GM12878 (cell line): ENCODE measurements around the gene SP100. TPM values are rescaled to one million over a fixed set of nuclear protein-coding genes. Genes with fewer than 3 reads are reported as not detected.
A peak's percentile ranks its signal among the peaks of the same experiment; 100 is the strongest.

Experiments
- ATAC-seq: fragments of 200-7000 bp; cut with Tn5 transposase; 3 replicates; pipeline ENCODE4 v1.9.1; 2020; ENCODE audit warnings: mild to moderate bottlenecking, moderate library complexity
- BruUV-seq: library from RNA; stranded (reverse); fragments of 400-500 nt; replicated peaks from 2 replicates; lab custom pipeline; 2021; lab: Mats Ljungman, UMichigan
- CTCF ChIA-PET: fragments of 300-600 bp; sonication (Branson Sonifier 250); formaldehyde crosslinking; extraction: SDS; loops from one replicate; lab custom pipeline; 2021; ENCODE audit warnings: inconsistent platforms; lab: Yijun Ruan, JAX
- POLR2A ChIA-PET: fragments of 350-600 bp; formaldehyde crosslinking; extraction: SDS; loops from one replicate; lab custom pipeline; 2021; ENCODE audit warnings: inconsistent platforms; lab: Charles Lee
- RAD21 ChIA-PET: fragments of 300-600 bp; sonication (Branson Sonifier 250); formaldehyde crosslinking; loops from one replicate; lab custom pipeline; 2023; ENCODE audit warnings: antibody characterized with exemption; ENCODE audit not compliant: unreplicated experiment; lab: Charles Lee
- SMC1A ChIA-PET: fragments of 300-600 bp; sonication (Branson Sonifier 250); formaldehyde crosslinking; loops from one replicate; lab custom pipeline; 2023; ENCODE audit not compliant: unreplicated experiment, uncharacterized antibody; lab: Charles Lee
- DNase-seq: peaks from one replicate; pipeline ENCODE4 v3.0.0-alpha.2; 2011; ENCODE audit warnings: low read depth, low spot score
- FAIRE-seq: peaks from 3 replicates; lab custom pipeline; 2011; peaks lifted over from hg19 to GRCh38; lab: Jason Lieb, UNC
- H2AFZ ChIP-seq: 2 replicates; pipeline ENCODE4 v1.6.0; 2011; ENCODE audit warnings: low read depth, low read length, control low read depth; ENCODE audit not compliant: control insufficient read depth
- H3K27ac ChIP-seq: 2 replicates; pipeline ENCODE4 v1.5.1; 2011; ENCODE audit warnings: control low read depth; ENCODE audit not compliant: control insufficient read depth, insufficient read depth
- H3K27me3 ChIP-seq, 2 experiments: replicated peaks in 1 of 2; 2 replicates each; pipeline versions ENCODE4 v1.6.0 to v1.6.1; 2011; ENCODE audit warnings: low read length in 1 of 2; ENCODE audit not compliant: control insufficient read depth in 2 of 2, insufficient read depth in 2 of 2
- H3K36me3 ChIP-seq, 2 experiments: 2 replicates each; pipeline ENCODE4 v1.5.1; 2011; ENCODE audit warnings: low read length in 1 of 2; ENCODE audit not compliant: control insufficient read depth in 2 of 2, insufficient read depth in 2 of 2
- H3K4me1 ChIP-seq: 2 replicates; pipeline ENCODE4 v1.6.1; 2011; ENCODE audit warnings: mild to moderate bottlenecking, low read length, moderate library complexity, mixed read lengths; ENCODE audit not compliant: control insufficient read depth, insufficient read depth
- H3K4me2 ChIP-seq: 2 replicates; pipeline ENCODE4 v1.6.0; 2011; ENCODE audit warnings: control low read depth; ENCODE audit not compliant: control insufficient read depth, insufficient read depth
- H3K4me3 ChIP-seq: fragments of 200-600 bp; sonication (generic); 2 replicates; pipeline ENCODE4 v1.5.1; 2016
- H3K79me2 ChIP-seq: 2 replicates; pipeline ENCODE4 v1.6.0; 2011; ENCODE audit warnings: low read length; ENCODE audit not compliant: control insufficient read depth, insufficient read depth
- H3K9ac ChIP-seq: 2 replicates; pipeline ENCODE4 v1.8.0; 2011; ENCODE audit warnings: low read length, control low read depth, mixed read lengths; ENCODE audit not compliant: control insufficient read depth, insufficient read depth
- H3K9me3 ChIP-seq: replicated peaks from 3 replicates; pipeline ENCODE4 v1.5.1; 2011; ENCODE audit warnings: mild to moderate bottlenecking, low read length; ENCODE audit not compliant: control insufficient read depth, insufficient read depth
- H4K20me1 ChIP-seq: 2 replicates; pipeline ENCODE4 v1.6.0; 2011; ENCODE audit not compliant: control insufficient read depth, insufficient read depth
- ATF7 ChIP-seq: fragments of 450-650 bp; IDR thresholded peaks from 2 replicates; pipeline ENCODE4 v1.6.1; 2016; ENCODE audit warnings: low read depth, mild to moderate bottlenecking
- CREM ChIP-seq: IDR thresholded peaks from 2 replicates; pipeline ENCODE4 v1.6.1; 2014; ENCODE audit warnings: antibody characterized with exemption, low read depth
- EP300 ChIP-seq, 2 experiments: fragments of 150-350 bp in 1 of 2; IDR thresholded peaks; 2 replicates each; pipeline ENCODE4 v1.6.1; 2011 to 2012; ENCODE audit warnings: low read depth in 2 of 2, low read length in 2 of 2, borderline replicate concordance in 1 of 2, improper control_type of control experiment in 1 of 2, inconsistent platforms in 1 of 2; ENCODE audit not compliant: control insufficient read depth in 1 of 2
- ETV6 ChIP-seq, 2 experiments: fragments of 450-650 bp in 1 of 2; IDR thresholded peaks in 1 of 2; conservative IDR thresholded peaks in 1 of 2; 2 replicates each; pipeline ENCODE4 v1.6.1; 2014; ENCODE audit warnings: antibody characterized with exemption in 1 of 2, borderline replicate concordance in 1 of 2, low read depth in 1 of 2, mild to moderate bottlenecking in 1 of 2, moderate library complexity in 1 of 2
- EZH2 ChIP-seq: IDR thresholded peaks from 2 replicates; pipeline ENCODE4 v1.6.1; 2012; ENCODE audit warnings: low read depth, mild to moderate bottlenecking, control low read depth, inconsistent platforms, low read length, borderline replicate concordance; ENCODE audit not compliant: control insufficient read depth
- GATAD2B ChIP-seq: fragments of 450-650 bp; conservative IDR thresholded peaks from 2 replicates; pipeline ENCODE4 v1.6.1; 2017; ENCODE audit warnings: low read depth, mild to moderate bottlenecking, moderate library complexity
- HCFC1 ChIP-seq: fragments of 150-350 bp; IDR thresholded peaks from 2 replicates; pipeline ENCODE4 v1.6.1; 2014; ENCODE audit warnings: low read length
- IKZF2 ChIP-seq, 2 experiments: fragments of 450-650 bp; IDR thresholded peaks; 2 replicates each; pipeline ENCODE4 v1.6.1; 2017; ENCODE audit warnings: mild to moderate bottlenecking in 2 of 2, moderate library complexity in 2 of 2
- LARP7 ChIP-seq: fragments of 450-650 bp; IDR thresholded peaks from 2 replicates; pipeline ENCODE4 v1.6.1; 2017; ENCODE audit warnings: mild to moderate bottlenecking
- NR2C1 ChIP-seq: fragments of 450-650 bp; IDR thresholded peaks from 2 replicates; pipeline ENCODE4 v1.6.1; 2017; ENCODE audit warnings: antibody characterized with exemption, mild to moderate bottlenecking, moderate library complexity
- POLR2AphosphoS2 ChIP-seq: IDR thresholded peaks from 2 replicates; pipeline ENCODE4 v1.6.1; 2011; ENCODE audit warnings: low read depth, mild to moderate bottlenecking, low read length, improper control_type of control experiment, moderate library complexity
- RUNX3 ChIP-seq: IDR thresholded peaks from 2 replicates; pipeline ENCODE4 v1.6.1; 2012; ENCODE audit warnings: low read length, inconsistent platforms
- SMC3 ChIP-seq: IDR thresholded peaks from 2 replicates; pipeline ENCODE4 v1.6.1; 2011; ENCODE audit warnings: low read length, improper control_type of control experiment, borderline replicate concordance
- TBL1XR1 ChIP-seq: IDR thresholded peaks from 2 replicates; pipeline ENCODE4 v1.6.1; 2012; ENCODE audit warnings: low read depth, low read length, improper control_type of control experiment
- YY1 ChIP-seq: IDR thresholded peaks from 2 replicates; pipeline ENCODE4 v1.6.1; 2011; ENCODE audit warnings: low read depth, mild to moderate bottlenecking, low read length
- ZNF207 ChIP-seq: fragments of 450-650 bp; IDR thresholded peaks from 2 replicates; pipeline ENCODE4 v1.6.1; 2014; ENCODE audit warnings: antibody characterized with exemption, mild to moderate bottlenecking, borderline replicate concordance
- ZNF274 ChIP-seq: IDR thresholded peaks from one replicate; pipeline ENCODE4 v1.8.0; 2011; ENCODE audit not compliant: insufficient read length, insufficient read depth
- WGBS: methylation state at CpG from one replicate; pipeline ENCODE4 v1.1.6; 2016; ENCODE audit warnings: low lambda C conversion rate; ENCODE audit not compliant: insufficient replicate concordance, insufficient coverage; ENCODE audit errors: missing lambda C conversion rate; 5-methylcytosine and 5-hydroxymethylcytosine counted together
- in situ Hi-C: fragments of 300-500 bp; cut with MboI; formaldehyde crosslinking; loops from 9 replicates; pipeline ENCODE4 v1.14.3; 2018; ENCODE audit warnings: mixed read lengths
- intact Hi-C: fragments of 100-400 bp; cut with micrococcal nuclease; formaldehyde crosslinking; loops from one replicate; pipeline ENCODE4 v1.14.2; 2022; ENCODE audit not compliant: unreplicated experiment
- polyA plus RNA-seq, 11 experiments: library from polyadenylated mRNA; depleted of rRNA in 4 of 11; unstranded in 6 of 11; stranded (reverse) in 5 of 11; fragments of >200 nt; fragmentation: Nextera tagmentation in 4 of 11; fragmentation: Illumina TruSeq in 1 of 11; extraction: Ambion mirVana in 4 of 11; extraction: Trizol in 1 of 11; gene quantifications; 1 replicate in 1 of 11; 2 replicates in 10 of 11; pipeline versions ENCODE4 v1.2.1 to v1.2.3, GENCODE V29; 2011 to 2016; ENCODE audit warnings: inconsistent platforms in 2 of 11, missing spikeins in 2 of 11, low read depth in 1 of 11
- total RNA-seq, 4 experiments: library from RNA; depleted of rRNA in 3 of 4; stranded (reverse); fragments of >200 nt in 3 of 4; fragmentation: Illumina TruSeq in 1 of 4; extraction: Trizol in 1 of 4; gene quantifications; 2 replicates each; pipeline versions ENCODE4 v1.2.1 to v1.2.3, GENCODE V29; 2013 to 2021
- TF ChIP-seq, protein P1 (sequence below): fragments of 450-650 bp; IDR thresholded peaks from 2 replicates; pipeline ENCODE4 v1.6.1; 2017; ENCODE audit warnings: mild to moderate bottlenecking
- TF ChIP-seq, protein P2 (sequence below): IDR thresholded peaks from 2 replicates; pipeline ENCODE4 v1.6.1; 2011; ENCODE audit warnings: borderline replicate concordance, low read depth, mild to moderate bottlenecking, moderate library complexity, mixed read lengths, low read length; ENCODE audit not compliant: insufficient read depth; ENCODE audit errors: extremely low read length
- TF ChIP-seq, protein P3 (sequence below): IDR thresholded peaks from 2 replicates; pipeline ENCODE4 v1.6.1; 2012; ENCODE audit warnings: low read depth, low read length, improper control_type of control experiment

SP100 gene
- total and polyA plus RNA-seq, 10 of the 15 experiments (the other 5 are each of a cell fraction or from before 2014, with no cell fraction given), result 109 to 239 (median 180) TPM

DNA sequence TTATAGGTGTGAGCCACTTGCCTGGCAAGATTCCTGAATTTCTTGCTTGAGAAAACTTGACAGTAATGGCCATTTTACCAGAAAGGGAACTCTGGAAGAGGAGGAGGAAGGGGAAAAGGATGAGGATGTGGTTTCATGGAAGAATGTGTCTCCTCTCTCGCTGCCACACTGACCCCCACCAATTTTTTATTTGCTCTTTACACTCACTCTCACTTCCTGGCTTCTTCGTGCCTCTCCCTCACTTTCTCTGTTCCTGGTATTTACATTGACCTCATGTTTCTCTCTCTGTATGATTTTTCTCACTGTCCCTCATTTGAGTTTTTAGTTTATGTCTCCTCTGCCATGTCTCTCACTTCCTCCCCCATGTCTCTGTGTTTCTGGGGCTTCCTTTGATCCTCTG, 162.1 kb downstream of the SP100 start:
- peaks cover 6 to 13% of the 10 kb centered on the region in 2 experiments for H3K36me3 ChIP-seq
- ChIA-PET CTCF (interaction anchor here (0.9 kb wide), 1 partner anchor 126 kb away, joined by 4 read pairs; no protein-coding TSS in a partner anchor), SMC1A (interaction anchor here (1.2 kb wide), 1 partner anchor 39 kb away, joined by 3 read pairs; no protein-coding TSS in a partner anchor), RAD21 (no interaction called here), POLR2A (no interaction called here)
- no peaks in the 10 kb centered on the region for H4K20me1 ChIP-seq
- peak; percentile 31 for ATAC-seq
- H3K4me2 ChIP-seq, result no peak overlapping the region
- in situ Hi-C loops (no loop called here), intact Hi-C loops (no loop called here)
- peaks cover 9% of the 10 kb centered on the region for H3K79me2 ChIP-seq
- no peak for DNase-seq
- H3K4me1 ChIP-seq, result peaks cover 29% of the 10 kb centered on the region
- WGBS, result 0% methylated on average over 2 of the region's 2 CpGs
- no TSS peak for BruUV-seq
- no peak overlapping the region for H3K4me3 ChIP-seq
- no peak overlapping the region for H2AFZ ChIP-seq
- H3K27me3 ChIP-seq, result no peaks in the 10 kb centered on the region
- no peak overlapping the region for H3K9ac ChIP-seq
- H3K27ac ChIP-seq, result peak overlapping the region; percentile 49
- peak; percentile 18 for FAIRE-seq
- H3K9me3 ChIP-seq, result peaks cover 18% of the 10 kb centered on the region
- TF ChIP-seq EP300 (IDR thresholded peaks at IDR 0.05; ENCODE audit: borderline replicate concordance in 1 of 2, control insufficient read depth in 1 of 2, low read depth in 2 of 2, low read length in 2 of 2) (no peak), LARP7 (no peak), POLR2AphosphoS2 (no peak), IKZF2 (IDR thresholded peaks at IDR 0.05) (peak; percentile 72 to 82; a peak in 3 of 4 replicates), EZH2 (no peak), RUNX3 (peak; percentile 50), ZNF207 (no peak), YY1 (no peak), ETV6 (conservative IDR thresholded peaks at IDR 0.05 in 1 of 2, IDR thresholded peaks at IDR 0.05 in 1 of 2; ENCODE audit: borderline replicate concordance in 1 of 2, low read depth in 1 of 2) (peak in 1 of 2 experiments; percentile 91; a peak in 2 of 4 replicates), CREM (peak; percentile 43; the same call in 1 of the 2 replicates), HCFC1 (no peak), TBL1XR1 (no peak), ZNF274 (no peak), ATF7 (peak; percentile 63), SMC3 (no peak), NR2C1 (no peak), GATAD2B (no peak)
- TF ChIP-seq, protein P1, sequence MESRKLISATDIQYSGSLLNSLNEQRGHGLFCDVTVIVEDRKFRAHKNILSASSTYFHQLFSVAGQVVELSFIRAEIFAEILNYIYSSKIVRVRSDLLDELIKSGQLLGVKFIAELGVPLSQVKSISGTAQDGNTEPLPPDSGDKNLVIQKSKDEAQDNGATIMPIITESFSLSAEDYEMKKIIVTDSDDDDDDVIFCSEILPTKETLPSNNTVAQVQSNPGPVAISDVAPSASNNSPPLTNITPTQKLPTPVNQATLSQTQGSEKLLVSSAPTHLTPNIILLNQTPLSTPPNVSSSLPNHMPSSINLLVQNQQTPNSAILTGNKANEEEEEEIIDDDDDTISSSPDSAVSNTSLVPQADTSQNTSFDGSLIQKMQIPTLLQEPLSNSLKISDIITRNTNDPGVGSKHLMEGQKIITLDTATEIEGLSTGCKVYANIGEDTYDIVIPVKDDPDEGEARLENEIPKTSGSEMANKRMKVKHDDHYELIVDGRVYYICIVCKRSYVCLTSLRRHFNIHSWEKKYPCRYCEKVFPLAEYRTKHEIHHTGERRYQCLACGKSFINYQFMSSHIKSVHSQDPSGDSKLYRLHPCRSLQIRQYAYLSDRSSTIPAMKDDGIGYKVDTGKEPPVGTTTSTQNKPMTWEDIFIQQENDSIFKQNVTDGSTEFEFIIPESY, result no peak
- TF ChIP-seq, protein P2, sequence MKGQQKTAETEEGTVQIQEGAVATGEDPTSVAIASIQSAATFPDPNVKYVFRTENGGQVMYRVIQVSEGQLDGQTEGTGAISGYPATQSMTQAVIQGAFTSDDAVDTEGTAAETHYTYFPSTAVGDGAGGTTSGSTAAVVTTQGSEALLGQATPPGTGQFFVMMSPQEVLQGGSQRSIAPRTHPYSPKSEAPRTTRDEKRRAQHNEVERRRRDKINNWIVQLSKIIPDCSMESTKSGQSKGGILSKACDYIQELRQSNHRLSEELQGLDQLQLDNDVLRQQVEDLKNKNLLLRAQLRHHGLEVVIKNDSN, result no peak
- TF ChIP-seq, protein P3, sequence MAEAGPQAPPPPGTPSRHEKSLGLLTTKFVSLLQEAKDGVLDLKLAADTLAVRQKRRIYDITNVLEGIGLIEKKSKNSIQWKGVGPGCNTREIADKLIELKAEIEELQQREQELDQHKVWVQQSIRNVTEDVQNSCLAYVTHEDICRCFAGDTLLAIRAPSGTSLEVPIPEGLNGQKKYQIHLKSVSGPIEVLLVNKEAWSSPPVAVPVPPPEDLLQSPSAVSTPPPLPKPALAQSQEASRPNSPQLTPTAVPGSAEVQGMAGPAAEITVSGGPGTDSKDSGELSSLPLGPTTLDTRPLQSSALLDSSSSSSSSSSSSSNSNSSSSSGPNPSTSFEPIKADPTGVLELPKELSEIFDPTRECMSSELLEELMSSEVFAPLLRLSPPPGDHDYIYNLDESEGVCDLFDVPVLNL, result no peak
